Cardiac atrium fibroblast (primary cell): Measurements from ENCODE around the gene PARP15. TPM values are rescaled to one million over a fixed set of nuclear protein-coding genes. Genes with fewer than 3 reads are reported as not detected.

Experiments
- total RNA-seq: library from RNA; depleted of rRNA; stranded (reverse); fragments of >200 nt; gene quantifications from 2 replicates; pipeline ENCODE4 v1.2.3, GENCODE V29; 2015

Gene PARP15
- total RNA-seq, result not detected in 2 replicates

GRCh38 chr3:122577409-122578031 is at the start of gene PARP15:
Gene PARP15, plus strand, starts transcription at chr3:122577650. Its CDS starts 18 bp downstream, at chr3:122577668.

GRCh38 chr3:122564155-122564912 is 13.1 kb upstream of the PARP15 start, which contains the start of the genes DTX3L and PARP9:
Gene DTX3L, plus strand, starts transcription at chr3:122564338. Its CDS starts 89 bp downstream, at chr3:122564427.
Gene PARP9, minus strand, starts transcription at chr3:122564300. Its CDS starts 4,680 bp downstream, at chr3:122559620.

GRCh38 chr3:122680475-122681283 is 103.2 kb downstream of the PARP15 start, which contains the start of gene PARP14:
Gene PARP14, plus strand, starts transcription at chr3:122680839. Its CDS starts 45 bp downstream, at chr3:122680884.

Other genes with a start within 250 kb of the PARP15 start
- gene MIX23, start 194.4 kb upstream of the PARP15 start, total RNA-seq, result 21.8 and 27.1 TPM in 2 replicates
- 48.9 and 60.1 TPM in 2 replicates for gene FAM162A, start 193.5 kb upstream of the PARP15 start, total RNA-seq
- gene WDR5B, start 161.6 kb upstream of the PARP15 start, total RNA-seq, result 1.6 and 5.5 TPM in 2 replicates
- gene KPNA1, start 62.7 kb upstream of the PARP15 start, total RNA-seq, result 19.1 and 24.5 TPM in 2 replicates
- gene PARP9, start 13.3 kb upstream of the PARP15 start, total RNA-seq, result 9.9 and 10.4 TPM in 2 replicates
- gene DTX3L, start 13.3 kb upstream of the PARP15 start, total RNA-seq, result 10.3 and 14.1 TPM in 2 replicates
- 18.5 and 29.8 TPM in 2 replicates for gene PARP14, start 103.2 kb downstream of the PARP15 start, total RNA-seq
- 2.5 and 8.4 TPM in 2 replicates for gene HSPBAP1, start 216.2 kb downstream of the PARP15 start, total RNA-seq
- gene SLC49A4, start 217.4 kb downstream of the PARP15 start, total RNA-seq, result 9.9 and 13.0 TPM in 2 replicates